Activated naive CD8-positive, alpha-beta T cell treated with anti-CD3 and anti-CD28 coated beads, Interleukin-2, amount 10 ng/mL, durations not matched to agents 7 days and 5 days (primary cell): ENCODE measurements around the gene NSRP1. TPM values are rescaled to one million over a fixed set of nuclear protein-coding genes. Genes with fewer than 3 reads are reported as not detected.
"Not testable (repeated sequence)": the region's sequence is repeated elsewhere in the genome, so short reads cannot be mapped to it uniquely, and the experiment has no call there.

Experiments used
- ATAC-seq: fragments of 150-1000 bp; cut with Tn5 transposase; one replicate; pipeline ENCODE4 v1.10.0; 2021; ENCODE audit warnings: low read depth, moderate library complexity
- POLR2A ChIA-PET: fragments of 350-600 bp; sonication (Branson Sonifier 250); formaldehyde crosslinking; loops from one replicate; lab custom pipeline; 2021; ENCODE audit warnings: antibody characterized with exemption; lab: Charles Lee
- DNase-seq: peaks from one replicate; pipeline ENCODE4 v3.0.0; 2021
- H3K27ac Mint-ChIP-seq: one replicate; pipeline ENCODE4 v1.8.0; 2022; ENCODE audit warnings: mild to moderate bottlenecking, mixed read lengths
- H3K27me3 Mint-ChIP-seq: one replicate; pipeline ENCODE4 v1.8.0; 2022; ENCODE audit warnings: mild to moderate bottlenecking, moderate library complexity, mixed read lengths
- H3K36me3 Mint-ChIP-seq: one replicate; pipeline ENCODE4 v1.8.0; 2021; ENCODE audit warnings: mild to moderate bottlenecking, mixed read lengths
- H3K4me1 Mint-ChIP-seq: one replicate; pipeline ENCODE4 v1.8.0; 2021; ENCODE audit warnings: mixed read lengths
- H3K4me3 Mint-ChIP-seq: one replicate; pipeline ENCODE4 v1.8.0; 2022; ENCODE audit warnings: mild to moderate bottlenecking, moderate library complexity, mixed read lengths
- H3K9me3 Mint-ChIP-seq: one replicate; pipeline ENCODE4 v1.8.0; 2021; ENCODE audit warnings: mixed read lengths
- total RNA-seq, 2 experiments: library from RNA; stranded (reverse); gene quantifications; one replicate each; pipeline ENCODE4 v1.2.3, GENCODE V29; 2021

NSRP1 gene
- total RNA-seq, 2 experiments from 2014 or later = 26.4 to 27.1 TPM

GRCh38 chr17:30222251-30222650 lies 105.6 kb downstream of the NSRP1 start:
- peaks cover 6% of the 10 kb centered on the region for H3K27me3 Mint-ChIP-seq
- ATAC-seq (no peak), DNase-seq (no peak)
- no peaks in the 10 kb centered on the region for H3K9me3 Mint-ChIP-seq
- no peak overlapping the region for H3K4me3 Mint-ChIP-seq
- H3K27ac Mint-ChIP-seq = no peak overlapping the region
- no peaks in the 10 kb centered on the region for H3K36me3 Mint-ChIP-seq
- POLR2A ChIA-PET = no interaction called here
- H3K4me1 Mint-ChIP-seq = no peaks in the 10 kb centered on the region

- no peaks in the 10 kb centered on the region for H3K36me3 Mint-ChIP-seq
- H3K4me1 Mint-ChIP-seq = no peaks in the 10 kb centered on the region
- no peak overlapping the region for H3K27ac Mint-ChIP-seq
- ATAC-seq = no peak
- POLR2A ChIA-PET = no interaction called here
- H3K4me3 Mint-ChIP-seq = no peak overlapping the region
- H3K27me3 Mint-ChIP-seq = peaks cover 8% of the 10 kb centered on the region
- H3K9me3 Mint-ChIP-seq = no peaks in the 10 kb centered on the region
- no peak for DNase-seq
Measured at GRCh38 chr17:30222721-30223175, 106.1 kb downstream of the NSRP1 start.

GRCh38 chr17:30224419-30224960 lies 107.9 kb downstream of the NSRP1 start:
- no peaks in the 10 kb centered on the region for H3K9me3 Mint-ChIP-seq
- no peaks in the 10 kb centered on the region for H3K36me3 Mint-ChIP-seq
- H3K4me3 Mint-ChIP-seq = no peak overlapping the region

GRCh38 chr17:30225112-30225511 lies 108.5 kb downstream of the NSRP1 start:
- no peak for ATAC-seq
- Mint-ChIP-seq H3K9me3 (no peaks in the 10 kb centered on the region), H3K27me3 (peaks cover 17% of the 10 kb centered on the region), H3K27ac (no peak overlapping the region), H3K36me3 (no peaks in the 10 kb centered on the region), H3K4me1 (no peaks in the 10 kb centered on the region), H3K4me3 (no peak overlapping the region)
- no peak for DNase-seq
- POLR2A ChIA-PET = no interaction called here

More at GRCh38 chr17:30224419-30224960, 107.9 kb downstream of the NSRP1 start:
- POLR2A ChIA-PET = no interaction called here
- Mint-ChIP-seq H3K27ac (no peak overlapping the region), H3K4me1 (no peaks in the 10 kb centered on the region), H3K27me3 (peaks cover 14% of the 10 kb centered on the region)
- no peak for DNase-seq
- ATAC-seq = no peak

GRCh38 chr17:30225919-30226553 lies 109.4 kb downstream of the NSRP1 start:
- POLR2A ChIA-PET = no interaction called here
- Mint-ChIP-seq H3K9me3 (no peaks in the 10 kb centered on the region), H3K4me1 (no peaks in the 10 kb centered on the region), H3K27me3 (peaks cover 21% of the 10 kb centered on the region), H3K36me3 (no peaks in the 10 kb centered on the region), H3K4me3 (no peak overlapping the region), H3K27ac (no peak overlapping the region)
- DNase-seq (no peak), ATAC-seq (no peak)

- POLR2A ChIA-PET = no interaction called here
- Mint-ChIP-seq H3K4me3 (no peak overlapping the region), H3K27me3 (peaks cover 25% of the 10 kb centered on the region), H3K4me1 (no peaks in the 10 kb centered on the region), H3K9me3 (no peaks in the 10 kb centered on the region), H3K27ac (no peak overlapping the region), H3K36me3 (no peaks in the 10 kb centered on the region)
- no peak for DNase-seq
- no peak for ATAC-seq
Measured at GRCh38 chr17:30226878-30227277, 110.3 kb downstream of the NSRP1 start.

GRCh38 chr17:30228011-30228410 lies 111.4 kb downstream of the NSRP1 start:
- Mint-ChIP-seq H3K4me1 (no peaks in the 10 kb centered on the region), H3K27ac (no peak overlapping the region), H3K4me3 (no peak overlapping the region), H3K9me3 (no peaks in the 10 kb centered on the region), H3K27me3 (peaks cover 36% of the 10 kb centered on the region), H3K36me3 (no peaks in the 10 kb centered on the region)
- no peak for DNase-seq
- POLR2A ChIA-PET = no interaction called here
- ATAC-seq = no peak

GRCh38 chr17:30229012-30229411 lies 112.4 kb downstream of the NSRP1 start:
- DNase-seq (no peak), ATAC-seq (no peak)
- H3K4me1 Mint-ChIP-seq = no peaks in the 10 kb centered on the region
- H3K27me3 Mint-ChIP-seq = peaks cover 46% of the 10 kb centered on the region
- no peak overlapping the region for H3K27ac Mint-ChIP-seq
- H3K9me3 Mint-ChIP-seq = no peaks in the 10 kb centered on the region
- no peak overlapping the region for H3K4me3 Mint-ChIP-seq
- H3K36me3 Mint-ChIP-seq = no peaks in the 10 kb centered on the region
- POLR2A ChIA-PET = no interaction called here

- H3K4me1 Mint-ChIP-seq, H3K36me3 Mint-ChIP-seq, H3K4me3 Mint-ChIP-seq, POLR2A ChIA-PET, H3K27ac Mint-ChIP-seq, H3K9me3 Mint-ChIP-seq, ATAC-seq, DNase-seq: not testable (repeated sequence)
- H3K27me3 Mint-ChIP-seq = peaks cover 56% of the 10 kb centered on the region
Measured at GRCh38 chr17:30230009-30230408, 113.4 kb downstream of the NSRP1 start.

- ATAC-seq (no peak), DNase-seq (no peak)
- Mint-ChIP-seq H3K27me3 (peaks cover 60% of the 10 kb centered on the region), H3K9me3 (no peaks in the 10 kb centered on the region), H3K4me1 (peaks cover 4% of the 10 kb centered on the region), H3K36me3 (no peaks in the 10 kb centered on the region), H3K4me3 (no peak overlapping the region), H3K27ac (no peak overlapping the region)
- POLR2A ChIA-PET = no interaction called here
Measured at GRCh38 chr17:30230596-30231125, 114.0 kb downstream of the NSRP1 start.

- H3K9me3 Mint-ChIP-seq = no peaks in the 10 kb centered on the region
- no peak for DNase-seq
- POLR2A ChIA-PET = no interaction called here
- H3K4me3 Mint-ChIP-seq = no peak overlapping the region
- peaks cover 10% of the 10 kb centered on the region for H3K4me1 Mint-ChIP-seq
- H3K27me3 Mint-ChIP-seq = peaks cover 68% of the 10 kb centered on the region
- ATAC-seq = no peak
- H3K27ac Mint-ChIP-seq = no peak overlapping the region
- no peaks in the 10 kb centered on the region for H3K36me3 Mint-ChIP-seq
Measured at GRCh38 chr17:30232015-30232823, 115.6 kb downstream of the NSRP1 start.

- Mint-ChIP-seq H3K9me3 (no peaks in the 10 kb centered on the region), H3K36me3 (no peaks in the 10 kb centered on the region), H3K4me1 (peaks cover 16% of the 10 kb centered on the region), H3K4me3 (no peak overlapping the region), H3K27ac (no peak overlapping the region), H3K27me3 (peaks cover 71% of the 10 kb centered on the region)
- no peak for DNase-seq
- no peak for ATAC-seq
- POLR2A ChIA-PET = no interaction called here
Measured at GRCh38 chr17:30232824-30233427, 116.3 kb downstream of the NSRP1 start.

- ATAC-seq (no peak), DNase-seq (no peak)
- no peak overlapping the region for H3K27ac Mint-ChIP-seq
- peaks cover 80% of the 10 kb centered on the region for H3K27me3 Mint-ChIP-seq
- POLR2A ChIA-PET = no interaction called here
- peaks cover 26% of the 10 kb centered on the region for H3K4me1 Mint-ChIP-seq
- H3K36me3 Mint-ChIP-seq = peaks cover 1% of the 10 kb centered on the region
- H3K9me3 Mint-ChIP-seq = no peaks in the 10 kb centered on the region
- no peak overlapping the region for H3K4me3 Mint-ChIP-seq
Measured at GRCh38 chr17:30234296-30234695, 117.7 kb downstream of the NSRP1 start.
